Measurements from ENCODE around the gene ITPR2.

GRCh38 chr12:26851031-26851809 lies 18.2 kb upstream of the ITPR2 start:
- TF ChIP-seq EZH2phosphoT487 (IDR thresholded peaks at IDR 0.05; ENCODE audit: borderline replicate concordance) (no peak), CTCF (conservative IDR thresholded peaks at IDR 0.05; ENCODE audit: low read length) (no peak)

Measured in Loucy (cell line).